ENCODE results near the gene C19orf38. TPM values are rescaled to one million over a fixed set of nuclear protein-coding genes. Genes with fewer than 3 reads are reported as not detected.

The C19orf38 gene
- total and polyA plus RNA-seq, 9 of the 15 experiments (the other 6 are each of a cell fraction or from before 2014, with no cell fraction given): 0.14 to 0.18 TPM; not detected in 7

DNA sequence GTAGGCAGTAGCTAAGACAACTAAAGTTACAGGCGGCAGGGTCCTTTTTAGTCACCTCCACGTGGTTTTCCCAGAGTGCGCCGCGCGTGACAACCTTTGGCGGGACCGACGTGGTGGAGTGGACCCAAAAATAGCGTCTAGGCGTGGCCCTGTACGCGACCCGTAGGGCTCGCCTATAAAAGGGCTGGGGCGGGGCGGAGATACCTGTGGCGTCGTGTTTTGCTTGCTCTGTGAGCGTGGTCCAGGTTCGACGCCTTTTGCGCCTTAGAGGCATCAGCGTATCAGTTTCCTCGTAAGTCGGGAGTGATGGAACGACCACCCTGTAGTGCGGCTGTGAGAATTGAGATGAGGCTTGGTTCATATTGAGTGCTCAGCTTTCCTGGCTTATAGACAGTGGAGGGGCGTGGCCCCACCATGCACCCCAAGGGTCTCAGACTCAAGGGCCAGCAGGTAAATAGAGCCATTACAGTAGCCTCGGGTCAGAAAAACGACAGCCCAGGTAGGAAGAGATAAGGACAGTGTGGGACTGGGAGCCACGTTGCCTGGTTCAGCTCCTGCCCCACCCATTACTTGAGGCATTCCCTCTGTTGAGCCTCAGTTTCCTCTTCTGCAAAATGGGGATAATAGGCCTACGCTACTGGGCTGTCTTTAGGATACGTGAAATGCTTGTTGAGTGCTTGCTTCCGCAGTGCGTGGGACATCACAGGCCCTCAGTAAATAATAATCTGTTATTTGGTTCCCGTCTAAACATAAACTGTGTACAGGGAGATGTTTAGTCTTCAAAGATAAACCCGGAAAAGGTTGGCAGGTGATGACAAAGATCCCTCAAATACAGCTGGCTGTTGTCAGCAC lies 11.5 kb upstream of the C19orf38 start (continued):
- TF ChIP-seq, protein P1, sequence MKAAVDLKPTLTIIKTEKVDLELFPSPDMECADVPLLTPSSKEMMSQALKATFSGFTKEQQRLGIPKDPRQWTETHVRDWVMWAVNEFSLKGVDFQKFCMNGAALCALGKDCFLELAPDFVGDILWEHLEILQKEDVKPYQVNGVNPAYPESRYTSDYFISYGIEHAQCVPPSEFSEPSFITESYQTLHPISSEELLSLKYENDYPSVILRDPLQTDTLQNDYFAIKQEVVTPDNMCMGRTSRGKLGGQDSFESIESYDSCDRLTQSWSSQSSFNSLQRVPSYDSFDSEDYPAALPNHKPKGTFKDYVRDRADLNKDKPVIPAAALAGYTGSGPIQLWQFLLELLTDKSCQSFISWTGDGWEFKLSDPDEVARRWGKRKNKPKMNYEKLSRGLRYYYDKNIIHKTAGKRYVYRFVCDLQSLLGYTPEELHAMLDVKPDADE (conservative IDR thresholded peaks at IDR 0.05; ENCODE audit: control insufficient read depth, low read depth, low read length): no peak
- TF ChIP-seq ILK (tag; IDR thresholded peaks at IDR 0.05; ENCODE audit: borderline replicate concordance, low read depth) (no peak), KLF10 (CRISPR knock-in tag; IDR thresholded peaks at IDR 0.05) (no peak), ETV1 (tag; conservative IDR thresholded peaks at IDR 0.05; ENCODE audit: low read depth) (peak; percentile 65), RFX1 (IDR thresholded peaks at IDR 0.05) (no peak), GABPB1 (CRISPR knock-in tag; IDR thresholded peaks at IDR 0.05) (no peak; the same call in 1 of the 2 replicates), ETV6 (IDR thresholded peaks at IDR 0.05; ENCODE audit: borderline replicate concordance in 1 of 2, low read depth in 2 of 2, low read length in 1 of 2) (no peak; a peak in 1 of 4 replicates), ETV6 (CRISPR knock-in tag; IDR thresholded peaks at IDR 0.05; ENCODE audit: borderline replicate concordance) (peak; percentile 96), SAFB2 (IDR thresholded peaks at IDR 0.05; ENCODE audit: borderline replicate concordance, low read depth, low read length, severe bottlenecking) (no peak), KAT8 (IDR thresholded peaks at IDR 0.05; ENCODE audit: low read depth) (no peak), ESRRA (IDR thresholded peaks at IDR 0.05; ENCODE audit: borderline replicate concordance, low read depth) (peak; percentile 63), TBP (optimal IDR thresholded peaks at IDR 0.05; ENCODE audit: low read depth, low read length) (peak; percentile 87)
- TF ChIP-seq, protein P2, sequence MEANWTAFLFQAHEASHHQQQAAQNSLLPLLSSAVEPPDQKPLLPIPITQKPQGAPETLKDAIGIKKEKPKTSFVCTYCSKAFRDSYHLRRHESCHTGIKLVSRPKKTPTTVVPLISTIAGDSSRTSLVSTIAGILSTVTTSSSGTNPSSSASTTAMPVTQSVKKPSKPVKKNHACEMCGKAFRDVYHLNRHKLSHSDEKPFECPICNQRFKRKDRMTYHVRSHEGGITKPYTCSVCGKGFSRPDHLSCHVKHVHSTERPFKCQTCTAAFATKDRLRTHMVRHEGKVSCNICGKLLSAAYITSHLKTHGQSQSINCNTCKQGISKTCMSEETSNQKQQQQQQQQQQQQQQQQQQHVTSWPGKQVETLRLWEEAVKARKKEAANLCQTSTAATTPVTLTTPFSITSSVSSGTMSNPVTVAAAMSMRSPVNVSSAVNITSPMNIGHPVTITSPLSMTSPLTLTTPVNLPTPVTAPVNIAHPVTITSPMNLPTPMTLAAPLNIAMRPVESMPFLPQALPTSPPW (CRISPR knock-in tag; IDR thresholded peaks at IDR 0.05): no peak
- TF ChIP-seq, protein P3, sequence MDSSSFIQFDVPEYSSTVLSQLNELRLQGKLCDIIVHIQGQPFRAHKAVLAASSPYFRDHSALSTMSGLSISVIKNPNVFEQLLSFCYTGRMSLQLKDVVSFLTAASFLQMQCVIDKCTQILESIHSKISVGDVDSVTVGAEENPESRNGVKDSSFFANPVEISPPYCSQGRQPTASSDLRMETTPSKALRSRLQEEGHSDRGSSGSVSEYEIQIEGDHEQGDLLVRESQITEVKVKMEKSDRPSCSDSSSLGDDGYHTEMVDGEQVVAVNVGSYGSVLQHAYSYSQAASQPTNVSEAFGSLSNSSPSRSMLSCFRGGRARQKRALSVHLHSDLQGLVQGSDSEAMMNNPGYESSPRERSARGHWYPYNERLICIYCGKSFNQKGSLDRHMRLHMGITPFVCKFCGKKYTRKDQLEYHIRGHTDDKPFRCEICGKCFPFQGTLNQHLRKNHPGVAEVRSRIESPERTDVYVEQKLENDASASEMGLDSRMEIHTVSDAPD (CRISPR knock-in tag; IDR thresholded peaks at IDR 0.05): peak; percentile 70; the same call in 1 of the 2 replicates
- TF ChIP-seq, protein P4, sequence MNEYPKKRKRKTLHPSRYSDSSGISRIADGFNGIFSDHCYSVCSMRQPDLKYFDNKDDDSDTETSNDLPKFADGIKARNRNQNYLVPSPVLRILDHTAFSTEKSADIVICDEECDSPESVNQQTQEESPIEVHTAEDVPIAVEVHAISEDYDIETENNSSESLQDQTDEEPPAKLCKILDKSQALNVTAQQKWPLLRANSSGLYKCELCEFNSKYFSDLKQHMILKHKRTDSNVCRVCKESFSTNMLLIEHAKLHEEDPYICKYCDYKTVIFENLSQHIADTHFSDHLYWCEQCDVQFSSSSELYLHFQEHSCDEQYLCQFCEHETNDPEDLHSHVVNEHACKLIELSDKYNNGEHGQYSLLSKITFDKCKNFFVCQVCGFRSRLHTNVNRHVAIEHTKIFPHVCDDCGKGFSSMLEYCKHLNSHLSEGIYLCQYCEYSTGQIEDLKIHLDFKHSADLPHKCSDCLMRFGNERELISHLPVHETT (CRISPR knock-in tag; conservative IDR thresholded peaks at IDR 0.05 in 1 of 2, IDR thresholded peaks at IDR 0.05 in 1 of 2): peak in 1 of 2 experiments; percentile 94; a peak in 2 of 4 replicates
- TF ChIP-seq, protein P5, sequence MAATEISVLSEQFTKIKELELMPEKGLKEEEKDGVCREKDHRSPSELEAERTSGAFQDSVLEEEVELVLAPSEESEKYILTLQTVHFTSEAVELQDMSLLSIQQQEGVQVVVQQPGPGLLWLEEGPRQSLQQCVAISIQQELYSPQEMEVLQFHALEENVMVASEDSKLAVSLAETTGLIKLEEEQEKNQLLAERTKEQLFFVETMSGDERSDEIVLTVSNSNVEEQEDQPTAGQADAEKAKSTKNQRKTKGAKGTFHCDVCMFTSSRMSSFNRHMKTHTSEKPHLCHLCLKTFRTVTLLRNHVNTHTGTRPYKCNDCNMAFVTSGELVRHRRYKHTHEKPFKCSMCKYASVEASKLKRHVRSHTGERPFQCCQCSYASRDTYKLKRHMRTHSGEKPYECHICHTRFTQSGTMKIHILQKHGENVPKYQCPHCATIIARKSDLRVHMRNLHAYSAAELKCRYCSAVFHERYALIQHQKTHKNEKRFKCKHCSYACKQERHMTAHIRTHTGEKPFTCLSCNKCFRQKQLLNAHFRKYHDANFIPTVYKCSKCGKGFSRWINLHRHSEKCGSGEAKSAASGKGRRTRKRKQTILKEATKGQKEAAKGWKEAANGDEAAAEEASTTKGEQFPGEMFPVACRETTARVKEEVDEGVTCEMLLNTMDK (IDR thresholded peaks at IDR 0.05; ENCODE audit: borderline replicate concordance, insufficient read depth, low read depth, low read length, poor library complexity, severe bottlenecking): no peak

Data from K562 (cell line).